Breast epithelium (tissue), 3 donors: ENCODE results near the gene SRP9.

Source experiments
- CTCF ChIP-seq, 3 donors: fragments of 450-650 bp; IDR thresholded peaks; one replicate each; pipeline ENCODE4 v1.5.1; 2016 to 2017; ENCODE audit warnings: antibody characterized with exemption in 3 of 3, mild to moderate bottlenecking in 3 of 3, moderate library complexity in 3 of 3
- POLR2AphosphoS5 ChIP-seq, 3 donors: sonication (generic); formaldehyde crosslinking; IDR thresholded peaks; one replicate each; pipeline ENCODE4 v1.6.1; 2017; ENCODE audit warnings: antibody characterized with exemption in 3 of 3

GRCh38 chr1:225827076-225827475, 49.5 kb downstream of the SRP9 start:
- no peak for TF ChIP-seq POLR2AphosphoS5 (IDR thresholded peaks at IDR 0.05)
- no peak for TF ChIP-seq CTCF (IDR thresholded peaks at IDR 0.05)
